COLO668 (cell line): ENCODE data around the gene HADHB.
A peak's percentile ranks its signal among the peaks of the same experiment; 100 is the strongest.
"Not testable (repeated sequence)": the region's sequence is repeated elsewhere in the genome, so short reads cannot be mapped to it uniquely, and the experiment has no call there.

Experiments
- DNase-seq: peaks from one replicate; lab custom pipeline; 2025; ENCODE audit not compliant: unreplicated experiment; lab: John Stamatoyannopoulos, UW

HADHB gene

DNA sequence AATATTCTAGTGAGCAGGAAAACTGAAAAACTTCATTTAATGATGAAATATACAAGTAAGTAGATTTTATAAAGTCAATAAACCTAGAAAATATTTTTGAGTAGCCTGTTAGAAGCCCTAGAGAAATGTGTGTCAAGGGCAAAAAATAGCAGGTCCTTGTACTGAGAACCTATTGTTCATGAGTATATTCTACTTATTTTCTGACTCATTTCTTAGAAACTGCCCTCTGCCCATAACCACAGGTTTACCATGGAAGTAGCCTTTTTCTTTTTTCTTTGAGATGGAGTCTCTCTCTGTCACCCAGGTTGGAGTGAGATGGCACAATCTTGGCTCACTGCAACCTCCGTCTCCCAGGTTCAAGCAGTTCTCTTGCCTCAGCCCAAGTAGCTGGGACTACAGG, 81.8 kb downstream of the HADHB start:
- DNase-seq = no peak

DNA sequence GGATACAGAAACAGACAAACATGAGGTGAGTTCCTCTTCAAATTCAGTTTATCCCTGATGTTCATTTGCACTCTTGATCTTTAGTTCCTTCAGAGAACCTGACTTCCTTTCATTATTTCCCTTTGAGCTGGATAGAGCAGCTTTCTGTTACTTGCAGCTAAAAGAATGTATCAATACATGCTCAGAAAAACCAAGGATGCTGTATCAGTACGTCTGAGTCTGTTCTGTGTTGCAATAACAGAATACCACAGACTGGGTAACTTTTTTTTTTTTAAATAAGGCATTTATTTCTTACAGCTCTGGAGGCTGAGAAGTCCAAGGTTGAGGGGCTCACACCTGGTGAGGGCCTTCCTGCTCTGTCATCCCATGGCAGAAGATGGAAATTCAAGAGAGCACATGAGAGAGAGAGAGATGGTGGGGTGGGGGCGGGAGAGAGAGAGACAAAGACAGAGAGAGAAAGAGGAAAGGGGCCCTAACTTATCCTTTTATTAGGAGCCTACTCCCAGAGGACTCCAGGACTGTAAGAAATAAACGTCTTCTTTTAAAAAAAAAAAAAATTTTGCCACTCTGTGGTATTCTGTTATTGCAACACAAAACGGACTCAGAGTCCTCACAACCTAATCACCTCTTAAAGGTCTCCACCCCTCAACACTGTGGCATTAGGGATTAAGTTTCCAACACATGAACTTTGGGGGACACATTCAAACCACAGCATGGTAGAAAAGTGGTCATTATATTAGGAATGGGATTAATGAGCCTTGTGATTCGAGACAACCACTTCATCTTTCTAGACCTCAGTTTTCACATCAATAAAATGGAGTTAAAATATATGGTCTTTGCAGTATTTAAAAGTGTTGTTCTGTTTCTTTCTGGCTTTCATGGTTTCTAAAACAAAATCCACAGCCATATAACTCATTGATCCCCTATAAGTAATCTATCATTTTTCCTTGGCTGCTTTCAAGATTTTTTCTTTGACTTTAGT, 82.8 kb downstream of the HADHB start:
- no peak for DNase-seq

DNA sequence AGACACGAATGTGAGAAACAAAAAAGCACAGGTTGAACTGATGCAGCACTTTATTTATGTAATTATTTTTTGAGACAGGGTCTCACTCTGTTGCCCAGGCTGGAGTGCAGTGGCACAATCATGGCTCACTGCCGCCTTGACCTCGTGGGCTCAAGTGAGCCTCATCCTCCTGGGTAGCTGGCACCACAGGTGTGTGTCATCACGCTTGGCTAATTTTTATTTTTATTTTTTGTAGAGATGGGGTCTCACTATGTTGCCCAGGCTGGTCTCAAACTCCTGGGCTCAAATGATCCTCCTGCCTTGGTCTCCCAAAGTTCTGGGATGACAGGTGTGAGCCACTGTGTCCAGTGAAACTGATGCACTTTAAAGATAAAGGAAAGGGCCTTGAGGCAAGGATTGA, 84.3 kb downstream of the HADHB start:
- not testable (repeated sequence) for DNase-seq

DNA sequence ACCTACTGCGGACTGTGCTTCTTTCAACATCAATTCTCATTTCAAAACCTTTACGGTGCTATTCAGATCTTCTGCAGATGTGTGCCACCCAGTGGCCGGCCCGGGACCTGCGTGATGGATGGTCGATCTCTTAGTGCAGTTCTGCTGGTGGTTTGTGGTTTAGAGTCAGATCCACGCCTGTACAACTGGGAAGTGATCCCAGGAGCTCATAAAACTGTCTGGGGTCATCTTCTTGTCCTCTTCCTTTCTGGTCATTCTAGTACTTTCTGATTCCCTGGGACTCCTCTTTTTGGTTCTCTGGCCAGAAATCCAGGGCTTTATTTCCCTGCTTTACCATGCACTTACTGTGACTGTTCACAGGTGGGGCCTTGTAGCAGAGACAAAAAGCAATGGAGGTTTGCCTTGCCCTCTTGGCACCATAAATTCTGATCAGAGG, 85.4 kb downstream of the HADHB start:
- DNase-seq = peak; percentile 70

DNA sequence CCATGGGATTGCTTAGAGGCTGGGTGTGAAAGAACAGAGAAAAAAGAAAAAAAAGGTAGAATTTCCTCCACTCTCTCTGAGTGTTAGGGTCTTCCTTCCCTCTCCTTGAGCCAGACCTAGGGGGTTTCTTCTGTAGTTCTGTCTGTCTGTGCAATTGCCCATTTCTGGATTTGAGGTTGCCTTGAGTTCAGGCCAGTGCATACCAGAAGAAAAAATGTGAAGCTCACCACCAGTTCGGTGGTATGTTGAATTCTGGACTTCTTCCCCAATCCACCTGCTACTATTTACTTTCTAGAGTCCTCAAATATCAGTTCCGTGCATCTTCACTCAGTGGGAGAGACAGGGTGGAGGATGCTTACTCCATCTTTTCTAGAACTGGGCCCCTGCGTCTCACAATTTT, 85.9 kb downstream of the HADHB start:
- no peak for DNase-seq

DNA sequence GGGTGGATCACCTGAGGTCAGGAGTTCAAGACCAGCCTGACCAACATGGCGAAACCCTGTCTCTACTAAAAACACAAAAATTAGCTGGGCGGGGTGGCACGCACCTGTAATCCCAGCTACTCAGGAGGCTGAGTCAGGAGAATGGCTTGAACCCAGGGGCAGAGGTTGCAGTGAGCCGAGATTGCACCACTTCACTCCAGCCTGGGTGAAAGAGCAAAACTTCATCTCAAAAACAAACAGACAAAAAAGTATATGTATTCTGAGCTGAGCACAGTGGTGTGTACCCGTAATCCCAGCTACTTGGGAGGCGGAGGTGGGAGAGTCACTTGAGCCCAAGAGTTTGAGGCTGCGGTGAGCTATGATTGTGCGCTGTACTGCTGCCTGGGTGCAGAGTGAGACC, 86.6 kb downstream of the HADHB start:
- not testable (repeated sequence) for DNase-seq

DNA sequence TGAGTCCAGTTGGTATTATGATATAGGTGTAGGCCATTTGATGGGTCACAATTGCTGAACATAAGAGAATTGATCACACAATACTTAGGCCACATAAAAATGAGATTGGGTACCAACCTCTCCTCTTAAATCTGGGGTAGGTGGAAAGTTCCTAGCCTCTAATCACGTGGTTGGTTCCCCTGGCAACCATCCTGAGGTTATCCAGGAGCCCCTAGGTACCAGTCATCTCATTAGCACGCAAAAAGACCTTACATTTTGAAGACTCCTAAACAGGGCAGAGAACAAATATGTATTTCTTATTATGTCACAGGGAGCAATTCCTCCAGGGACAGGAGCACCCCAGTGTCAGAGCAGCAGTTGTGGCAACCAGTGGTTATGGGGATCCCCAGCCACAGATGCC, 88.6 kb downstream of the HADHB start:
- peak; percentile 30 for DNase-seq

DNA sequence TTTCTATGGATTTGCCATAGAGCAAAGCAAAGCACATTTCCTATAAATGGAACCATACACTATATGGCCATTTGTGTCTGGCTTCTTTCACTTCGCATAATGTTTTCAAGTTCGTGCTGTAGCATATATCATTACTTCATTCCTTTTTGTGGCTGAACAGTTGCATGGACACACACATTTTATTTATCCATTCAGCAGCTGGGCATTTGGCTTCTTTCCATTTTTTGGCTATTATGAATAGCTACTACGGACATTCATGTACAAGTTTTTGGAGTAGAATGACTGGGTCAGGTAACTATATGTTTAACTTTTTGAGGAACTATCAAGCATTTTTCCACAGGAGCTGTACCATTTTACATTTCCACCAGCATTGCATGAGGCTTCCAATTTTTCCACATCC, 90.5 kb downstream of the HADHB start:
- DNase-seq = no peak

DNA sequence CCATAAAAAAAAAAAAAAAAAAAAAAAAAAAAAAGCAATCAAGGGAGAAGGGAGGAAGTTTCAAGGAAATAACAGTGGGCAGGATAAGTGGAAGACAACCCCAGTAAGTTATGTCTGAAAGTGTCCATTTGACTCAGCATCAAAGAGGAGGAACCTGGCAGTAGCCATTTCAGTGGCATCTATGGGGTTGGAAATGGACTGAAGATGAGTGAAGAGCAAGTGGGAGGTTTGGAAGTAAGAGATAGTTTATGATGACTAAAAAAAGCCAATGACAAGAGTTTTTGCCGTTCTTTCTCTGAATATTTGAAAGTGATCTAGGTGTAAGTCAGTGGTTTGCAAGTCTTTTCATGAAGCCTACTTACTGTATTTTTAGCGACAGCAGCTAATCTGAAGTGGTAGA, 92.0 kb downstream of the HADHB start:
- no peak for DNase-seq

DNA sequence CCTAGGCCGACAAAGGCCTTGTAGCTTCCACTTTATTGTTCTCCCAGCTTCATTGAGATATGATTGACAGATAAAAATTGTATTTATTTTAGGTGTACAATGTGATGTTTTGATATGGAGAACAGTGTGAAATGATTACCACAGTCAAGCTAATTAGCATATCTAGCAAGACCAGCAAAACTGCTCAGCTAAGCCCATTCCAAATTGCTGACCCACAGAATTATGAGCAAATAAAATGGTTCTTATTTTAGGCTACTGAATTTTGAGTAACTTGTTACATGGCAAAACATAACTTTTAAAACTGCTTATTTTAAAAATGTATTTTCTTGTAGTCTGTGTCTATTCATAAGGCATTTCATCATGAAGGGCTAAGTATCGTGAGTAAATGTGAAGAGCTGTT, 92.6 kb downstream of the HADHB start:
- no peak for DNase-seq
